SU-DHL-6 (cell line): ENCODE data around the gene TMEM52B.

Source experiments
- H2AFZ ChIP-seq: fragments of 200-600 bp; sonication (generic); 2 replicates; pipeline ENCODE4 v1.6.1; 2014; ENCODE audit warnings: low read depth, mild to moderate bottlenecking, moderate library complexity, mixed read lengths, antibody characterized with exemption, low read length; ENCODE audit not compliant: severe bottlenecking
- H3F3A ChIP-seq: fragments of 200-600 bp; shearing (Covaris generic); 2 replicates; pipeline ENCODE4 v1.6.0; 2016; ENCODE audit warnings: antibody characterized with exemption, mild to moderate bottlenecking; ENCODE audit not compliant: insufficient read depth
- H3K27ac ChIP-seq: fragments of 200-600 bp; sonication (generic); 2 replicates; pipeline ENCODE4 v1.5.1; 2016; ENCODE audit warnings: low read depth, mild to moderate bottlenecking, low read length, moderate library complexity, mixed read lengths
- H3K27me3 ChIP-seq: fragments of 200-600 bp; sonication (generic), shearing (Covaris generic); 2 replicates; pipeline ENCODE4 v1.6.0; 2014; ENCODE audit warnings: mild to moderate bottlenecking, low read length
- H3K36me3 ChIP-seq: fragments of 200-600 bp; sonication (generic); 2 replicates; pipeline ENCODE4 v1.6.1; 2014; ENCODE audit warnings: mild to moderate bottlenecking, low read length, mixed read lengths
- H3K4me2 ChIP-seq: fragments of 300-600, 200-600 bp; shearing (Covaris generic), sonication (generic); 2 replicates; pipeline ENCODE4 v1.6.0; 2014; ENCODE audit warnings: low read length, low read depth, mild to moderate bottlenecking; ENCODE audit not compliant: poor library complexity, severe bottlenecking
- H3K4me3 ChIP-seq: fragments of 200-600 bp; sonication (generic); 2 replicates; pipeline ENCODE4 v1.5.1; 2014; ENCODE audit warnings: antibody characterized with exemption, low read length, mild to moderate bottlenecking, mixed read lengths; ENCODE audit not compliant: insufficient read depth, poor library complexity, severe bottlenecking
- H3K79me2 ChIP-seq: fragments of 200-600 bp; sonication (generic); 2 replicates; pipeline ENCODE4 v1.6.1; 2014; ENCODE audit warnings: mild to moderate bottlenecking, low read length, moderate library complexity; ENCODE audit not compliant: insufficient read depth
- H3K9ac ChIP-seq: fragments of 200-600 bp; sonication (generic); 2 replicates; pipeline ENCODE4 v1.7.0; 2014; ENCODE audit warnings: mild to moderate bottlenecking, low read length
- H3K9me2 ChIP-seq: fragments of 200-600 bp; sonication (generic); replicated peaks from 2 replicates; pipeline ENCODE4 v1.6.1; 2014; ENCODE audit warnings: low read length; ENCODE audit not compliant: insufficient read depth
- H3K9me3 ChIP-seq: fragments of 200-600 bp; sonication (generic); 2 replicates; pipeline ENCODE4 v1.6.1; 2014; ENCODE audit warnings: low read length, mixed read lengths; ENCODE audit not compliant: insufficient read depth
- H4K20me1 ChIP-seq: fragments of 200-600 bp; sonication (generic); 2 replicates; pipeline ENCODE4 v1.6.1; 2014; ENCODE audit warnings: low read depth, mild to moderate bottlenecking, antibody characterized with exemption, low read length, moderate library complexity, mixed read lengths
- CTCF ChIP-seq: fragments of 200-600 bp; sonication (generic); IDR thresholded peaks from one replicate; pipeline ENCODE4 v1.5.1; 2017; ENCODE audit warnings: antibody characterized with exemption, mild to moderate bottlenecking, low read length, moderate library complexity; ENCODE audit not compliant: insufficient read depth, poor library complexity, severe bottlenecking
- EZH2phosphoT487 ChIP-seq: fragments of 200-600 bp; sonication (generic), shearing (Covaris generic); conservative IDR thresholded peaks from 2 replicates; pipeline ENCODE4 v1.6.1; 2018; ENCODE audit warnings: mild to moderate bottlenecking, antibody characterized with exemption, low read length, moderate library complexity, mixed read lengths

TMEM52B gene

GRCh38 chr12:10178821-10179220 is at the start of gene TMEM52B:
TMEM52B (plus strand) TSS chr12:10179032; CDS start chr12:10179575, 543 bp downstream.
- H3F3A ChIP-seq, result no peaks in the 10 kb centered on the region
- no peaks in the 10 kb centered on the region for H3K27me3 ChIP-seq
- no peak within 1 kb of the TSS for H3K27ac ChIP-seq
- H3K4me3 ChIP-seq, result no peak within 1 kb of the TSS
- TF ChIP-seq CTCF (no peak), EZH2phosphoT487 (no peak)
- H3K9me2 ChIP-seq, result no peaks in the 10 kb centered on the region
- no peaks in the 10 kb centered on the region for H3K79me2 ChIP-seq
- no peak within 1 kb of the TSS for H3K4me2 ChIP-seq
- no peak within 1 kb of the TSS for H3K9ac ChIP-seq
- H2AFZ ChIP-seq, result no peak within 1 kb of the TSS
- no peaks in the 10 kb centered on the region for H3K36me3 ChIP-seq
- H3K9me3 ChIP-seq, result no peaks in the 10 kb centered on the region
- H4K20me1 ChIP-seq, result no peaks in the 10 kb centered on the region

GRCh38 chr12:10130042-10130441 is 48.8 kb upstream of the TMEM52B start, which contains the start of gene CLEC7A:
CLEC7A (minus strand) TSS chr12:10130199; CDS start chr12:10130082, 117 bp downstream.
- H3K4me2 ChIP-seq, result no peak within 1 kb of the TSS
- TF ChIP-seq EZH2phosphoT487 (no peak), CTCF (no peak)
- H3K79me2 ChIP-seq, result no peaks in the 10 kb centered on the region
- no peak within 1 kb of the TSS for H2AFZ ChIP-seq
- no peaks in the 10 kb centered on the region for H3K9me2 ChIP-seq
- H3K27ac ChIP-seq, result no peak within 1 kb of the TSS
- H3K27me3 ChIP-seq, result no peaks in the 10 kb centered on the region
- H3K9me3 ChIP-seq, result no peaks in the 10 kb centered on the region
- no peak within 1 kb of the TSS for H3K4me3 ChIP-seq
- no peak within 1 kb of the TSS for H3K9ac ChIP-seq
- H4K20me1 ChIP-seq, result no peaks in the 10 kb centered on the region
- no peaks in the 10 kb centered on the region for H3K36me3 ChIP-seq
- H3F3A ChIP-seq, result no peaks in the 10 kb centered on the region

GRCh38 chr12:10131111-10131690 is 47.6 kb upstream of the TMEM52B start:
- no peaks in the 10 kb centered on the region for H3K36me3 ChIP-seq
- H3K4me3 ChIP-seq, result no peak overlapping the region
- no peak overlapping the region for H3K9ac ChIP-seq
- no peak overlapping the region for H2AFZ ChIP-seq
- no peak overlapping the region for H3K4me2 ChIP-seq
- no peaks in the 10 kb centered on the region for H3K79me2 ChIP-seq
- no peaks in the 10 kb centered on the region for H3K27me3 ChIP-seq
- no peaks in the 10 kb centered on the region for H3K9me2 ChIP-seq
- TF ChIP-seq CTCF (no peak), EZH2phosphoT487 (no peak)
- no peaks in the 10 kb centered on the region for H4K20me1 ChIP-seq
- H3K27ac ChIP-seq, result no peak overlapping the region
- H3K9me3 ChIP-seq, result no peaks in the 10 kb centered on the region
- no peaks in the 10 kb centered on the region for H3F3A ChIP-seq
